Esophagus muscularis mucosa (tissue), 3 donors: ENCODE results near the gene KIR3DL1.

Source experiments
- CTCF ChIP-seq, 3 experiments: fragments of 200-600 bp in 2 of 3; fragments of 450-650 bp in 1 of 3; sonication (generic) in 2 of 3; IDR thresholded peaks; one replicate each; pipeline ENCODE4 v1.5.1; 2017 to 2019; ENCODE audit warnings: antibody characterized with exemption in 3 of 3, mild to moderate bottlenecking in 2 of 3, moderate library complexity in 1 of 3
- POLR2A ChIP-seq: fragments of 450-650 bp; IDR thresholded peaks from one replicate; pipeline ENCODE4 v1.6.1; 2017; ENCODE audit warnings: antibody characterized with exemption, moderate library complexity, mild to moderate bottlenecking, low read depth

GRCh38 chr19:54873990-54874389 is 57.7 kb downstream of the KIR3DL1 start, which contains the start of gene FCAR:
- TF ChIP-seq CTCF (IDR thresholded peaks at IDR 0.05) = no peak
- no peak for TF ChIP-seq POLR2A
